ENCODE data around the gene DPYSL4.

DPYSL4 gene

DNA sequence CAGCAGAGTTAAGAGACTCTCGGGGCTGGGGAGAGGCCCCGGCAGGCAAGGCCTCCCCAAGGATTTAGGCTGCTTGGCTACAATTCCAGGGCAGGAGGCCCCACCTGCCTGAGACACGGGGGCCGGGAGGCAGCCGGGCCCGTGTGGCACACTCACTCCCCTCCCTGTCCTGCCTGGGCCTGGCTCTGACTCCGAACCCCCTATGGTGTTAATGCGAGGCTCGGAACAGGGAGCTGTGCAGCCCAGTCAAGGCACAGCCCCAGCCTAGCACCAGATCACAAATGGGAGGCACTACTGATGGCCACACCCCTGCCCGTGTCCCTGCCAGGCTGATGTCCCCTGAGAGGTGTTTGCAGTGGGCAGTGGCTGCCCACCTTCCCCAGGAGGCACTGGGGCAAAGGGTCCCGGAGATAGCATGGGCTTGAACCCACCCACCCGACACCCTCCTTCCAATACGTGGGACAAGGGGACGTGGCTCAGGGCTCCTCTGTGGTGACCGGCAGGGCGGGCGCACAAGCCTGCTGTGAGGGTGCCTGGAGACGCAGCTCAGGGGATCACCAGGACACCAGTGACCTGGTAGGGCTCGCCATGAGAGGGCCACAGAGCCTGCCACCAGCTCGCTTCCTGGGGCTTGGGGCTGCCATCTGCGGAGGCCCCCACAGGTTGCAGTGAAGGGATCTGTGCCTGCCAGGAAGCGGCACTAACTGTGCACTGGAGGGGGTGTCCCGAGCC is 37.0 kb downstream of the DPYSL4 start:
- Histone ChIP-seq H2AFZ (ENCODE audit: low read length) (no peak overlapping the region), H3F3A (ENCODE audit: insufficient read depth, low read length) (no peaks in the 10 kb centered on the region), H3K27ac (ENCODE audit: low read depth, low read length, poor library complexity, severe bottlenecking) (no peak overlapping the region), H3K9ac (ENCODE audit: low read length) (no peak overlapping the region), H3K9me2 (ENCODE audit: low read depth, low read length) (no peaks in the 10 kb centered on the region), H4K20me1 (ENCODE audit: insufficient read depth, low read length) (no peaks in the 10 kb centered on the region), H3K4me3 (ENCODE audit: low read depth, low read length, poor library complexity, severe bottlenecking) (no peak overlapping the region), H3K27me3 (ENCODE audit: insufficient read depth, low read length) (no peaks in the 10 kb centered on the region), H3K4me1 (ENCODE audit: insufficient read depth, low read length, severe bottlenecking) (no peaks in the 10 kb centered on the region), H3K36me3 (ENCODE audit: insufficient read depth, low read length) (no peaks in the 10 kb centered on the region), H3K9me3 (ENCODE audit: low read length) (no peaks in the 10 kb centered on the region), H3K79me2 (ENCODE audit: insufficient read depth, low read length) (no peaks in the 10 kb centered on the region), H3K4me2 (ENCODE audit: low read length) (no peak overlapping the region)
- TF ChIP-seq, protein P1, sequence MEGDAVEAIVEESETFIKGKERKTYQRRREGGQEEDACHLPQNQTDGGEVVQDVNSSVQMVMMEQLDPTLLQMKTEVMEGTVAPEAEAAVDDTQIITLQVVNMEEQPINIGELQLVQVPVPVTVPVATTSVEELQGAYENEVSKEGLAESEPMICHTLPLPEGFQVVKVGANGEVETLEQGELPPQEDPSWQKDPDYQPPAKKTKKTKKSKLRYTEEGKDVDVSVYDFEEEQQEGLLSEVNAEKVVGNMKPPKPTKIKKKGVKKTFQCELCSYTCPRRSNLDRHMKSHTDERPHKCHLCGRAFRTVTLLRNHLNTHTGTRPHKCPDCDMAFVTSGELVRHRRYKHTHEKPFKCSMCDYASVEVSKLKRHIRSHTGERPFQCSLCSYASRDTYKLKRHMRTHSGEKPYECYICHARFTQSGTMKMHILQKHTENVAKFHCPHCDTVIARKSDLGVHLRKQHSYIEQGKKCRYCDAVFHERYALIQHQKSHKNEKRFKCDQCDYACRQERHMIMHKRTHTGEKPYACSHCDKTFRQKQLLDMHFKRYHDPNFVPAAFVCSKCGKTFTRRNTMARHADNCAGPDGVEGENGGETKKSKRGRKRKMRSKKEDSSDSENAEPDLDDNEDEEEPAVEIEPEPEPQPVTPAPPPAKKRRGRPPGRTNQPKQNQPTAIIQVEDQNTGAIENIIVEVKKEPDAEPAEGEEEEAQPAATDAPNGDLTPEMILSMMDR (IDR thresholded peaks at IDR 0.05; ENCODE audit: low read length): no peak
- TF ChIP-seq EZH2 (IDR thresholded peaks at IDR 0.05; ENCODE audit: borderline replicate concordance, low read length): no peak

DNA sequence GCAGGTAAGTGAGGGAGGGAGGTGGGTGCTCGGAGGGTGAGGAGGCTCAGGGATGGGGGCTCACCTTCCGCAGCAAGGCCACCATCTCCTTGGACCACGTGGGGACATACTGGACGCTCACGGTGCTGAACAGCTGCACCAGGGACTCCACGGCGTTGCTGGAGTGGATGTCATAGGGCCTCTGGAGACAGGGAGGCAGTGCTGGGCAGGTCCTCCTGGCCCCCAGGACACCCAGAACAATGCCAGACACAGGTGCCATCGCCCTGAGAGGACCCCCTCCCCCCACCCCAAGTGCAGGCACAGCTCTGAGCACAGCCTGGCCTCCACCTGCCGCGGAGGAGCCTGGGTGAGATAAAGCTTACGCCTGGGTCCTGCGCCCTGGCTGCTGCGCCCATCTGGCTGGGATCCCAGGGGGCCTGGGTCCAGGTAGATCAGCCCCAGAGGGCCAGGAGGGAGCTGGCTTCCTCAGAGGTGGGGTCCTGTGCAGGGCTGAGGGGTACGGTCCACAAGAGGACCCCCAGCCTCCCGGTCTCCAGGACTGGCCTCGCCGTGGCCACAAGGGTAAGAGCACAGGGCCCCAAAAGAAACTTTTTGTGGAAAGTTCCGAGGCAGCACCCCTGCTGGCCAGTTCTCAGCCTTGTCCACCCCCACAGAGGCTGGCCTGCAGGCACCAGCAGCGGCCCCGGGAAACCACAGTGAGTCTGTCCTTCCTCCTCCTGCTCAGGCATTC is 37.8 kb downstream of the DPYSL4 start:
- no peaks in the 10 kb centered on the region for H3F3A ChIP-seq (ENCODE audit: insufficient read depth, low read length)
- H3K9me2 ChIP-seq (ENCODE audit: low read depth, low read length): no peaks in the 10 kb centered on the region
- H4K20me1 ChIP-seq (ENCODE audit: insufficient read depth, low read length): no peaks in the 10 kb centered on the region
- TF ChIP-seq, protein P1 (IDR thresholded peaks at IDR 0.05; ENCODE audit: low read length): no peak
- TF ChIP-seq EZH2 (IDR thresholded peaks at IDR 0.05; ENCODE audit: borderline replicate concordance, low read length): no peak
- H3K27me3 ChIP-seq (ENCODE audit: insufficient read depth, low read length): no peaks in the 10 kb centered on the region
- H3K36me3 ChIP-seq (ENCODE audit: insufficient read depth, low read length): no peaks in the 10 kb centered on the region
- no peak overlapping the region for H3K9ac ChIP-seq (ENCODE audit: low read length)
- H3K79me2 ChIP-seq (ENCODE audit: insufficient read depth, low read length): no peaks in the 10 kb centered on the region
- H3K4me2 ChIP-seq (ENCODE audit: low read length): no peak overlapping the region
- no peak overlapping the region for H3K4me3 ChIP-seq (ENCODE audit: low read depth, low read length, poor library complexity, severe bottlenecking)
- no peaks in the 10 kb centered on the region for H3K9me3 ChIP-seq (ENCODE audit: low read length)
- H3K27ac ChIP-seq (ENCODE audit: low read depth, low read length, poor library complexity, severe bottlenecking): no peak overlapping the region
- no peak overlapping the region for H2AFZ ChIP-seq (ENCODE audit: low read length)
- no peaks in the 10 kb centered on the region for H3K4me1 ChIP-seq (ENCODE audit: insufficient read depth, low read length, severe bottlenecking)

DNA sequence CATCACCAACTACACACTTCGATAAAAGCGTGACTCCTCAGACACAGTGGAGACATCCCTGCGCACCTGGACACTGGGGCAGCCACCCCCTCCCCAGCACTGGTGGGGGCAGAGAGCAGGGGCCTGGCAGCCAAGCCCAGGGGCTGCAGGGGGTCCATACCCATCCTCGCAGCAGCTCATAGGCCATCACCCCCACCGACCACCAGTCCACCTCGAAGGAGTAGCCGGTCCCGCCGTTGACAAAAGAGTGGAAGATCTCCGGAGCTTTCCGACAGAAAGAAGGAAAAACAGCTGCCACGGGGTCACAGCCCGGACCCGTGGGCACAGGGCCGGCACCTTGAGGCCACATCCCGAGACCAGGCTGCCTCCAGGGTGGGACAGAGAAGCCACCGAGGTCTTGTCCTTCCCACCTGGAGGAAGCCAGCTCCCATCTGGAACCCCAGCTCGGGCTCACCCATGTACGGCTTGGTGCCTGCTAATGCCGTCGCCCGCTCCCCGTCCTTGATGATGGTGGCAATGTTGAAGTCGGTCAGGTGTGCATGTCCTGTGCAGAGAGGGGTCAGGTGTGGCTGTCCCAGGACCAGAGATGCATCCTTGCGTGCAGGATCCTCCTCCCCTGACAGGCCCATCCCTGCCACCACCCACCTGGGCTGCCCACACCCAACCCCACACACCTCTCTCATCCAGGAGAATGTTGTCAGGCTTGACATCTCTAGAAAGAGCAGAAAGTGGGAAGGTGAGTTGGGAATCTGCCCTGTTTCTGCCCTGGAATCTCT is 38.5 kb downstream of the DPYSL4 start:
- H3K36me3 ChIP-seq (ENCODE audit: insufficient read depth, low read length): no peaks in the 10 kb centered on the region
- H4K20me1 ChIP-seq (ENCODE audit: insufficient read depth, low read length): no peaks in the 10 kb centered on the region
- TF ChIP-seq EZH2 (IDR thresholded peaks at IDR 0.05; ENCODE audit: borderline replicate concordance, low read length): no peak
- TF ChIP-seq, protein P1 (IDR thresholded peaks at IDR 0.05; ENCODE audit: low read length): no peak
- H3K79me2 ChIP-seq (ENCODE audit: insufficient read depth, low read length): no peaks in the 10 kb centered on the region
- no peaks in the 10 kb centered on the region for H3K9me3 ChIP-seq (ENCODE audit: low read length)
- no peaks in the 10 kb centered on the region for H3K27me3 ChIP-seq (ENCODE audit: insufficient read depth, low read length)
- H3K4me1 ChIP-seq (ENCODE audit: insufficient read depth, low read length, severe bottlenecking): no peaks in the 10 kb centered on the region
- no peaks in the 10 kb centered on the region for H3F3A ChIP-seq (ENCODE audit: insufficient read depth, low read length)
- H3K9ac ChIP-seq (ENCODE audit: low read length): no peak overlapping the region
- no peak overlapping the region for H2AFZ ChIP-seq (ENCODE audit: low read length)
- no peak overlapping the region for H3K4me3 ChIP-seq (ENCODE audit: low read depth, low read length, poor library complexity, severe bottlenecking)
- no peak overlapping the region for H3K27ac ChIP-seq (ENCODE audit: low read depth, low read length, poor library complexity, severe bottlenecking)
- no peaks in the 10 kb centered on the region for H3K9me2 ChIP-seq (ENCODE audit: low read depth, low read length)
- no peak overlapping the region for H3K4me2 ChIP-seq (ENCODE audit: low read length)

All from OCI-LY1 (cell line).